ENCODE data around the gene PROX1. TPM values are rescaled to one million over a fixed set of nuclear protein-coding genes. Genes with fewer than 3 reads are reported as not detected.

Gene PROX1
- total and polyA plus RNA-seq, 4 experiments from 2014 or later: not detected

GRCh38 chr1:214002060-214002459 is 14.3 kb downstream of the PROX1 start:
- no peak for DNase-seq
- Histone ChIP-seq H3K4me3 (ENCODE audit: low read length in 2 of 2) (no peak overlapping the region), H3K36me3 (ENCODE audit: insufficient read depth, low read length) (no peaks in the 10 kb centered on the region), H3K27me3 (ENCODE audit: insufficient read depth, low read length) (no peaks in the 10 kb centered on the region), H3K9me3 (ENCODE audit: control insufficient read depth in 1 of 2, low read length in 2 of 2) (no peaks in the 10 kb centered on the region), H3K27ac (ENCODE audit: low read depth, low read length) (no peak overlapping the region), H3K4me1 (ENCODE audit: insufficient read depth, low read length) (no peaks in the 10 kb centered on the region)
- Mint-ChIP-seq H3K9me3 (peaks cover 0 to 2% (median 0%) of the 10 kb centered on the region in 8 donors), H3K27me3 (peaks cover 0 to 5% of the 10 kb centered on the region in 2 donors), H3K4me1 (no peaks in the 10 kb centered on the region), H3K4me3 (no peak overlapping the region), H3K36me3 (no peaks in the 10 kb centered on the region), H3K27ac (no peak overlapping the region)
- intact Hi-C loops (cut with micrococcal nuclease): no loop called here
- CTCF ChIA-PET (ENCODE audit: partially characterized antibody): no interaction called here
- POLR2A ChIA-PET (ENCODE audit: partially characterized antibody): no interaction called here

GRCh38 chr1:214002472-214002871 is 14.7 kb downstream of the PROX1 start:
- Histone ChIP-seq H3K9me3 (ENCODE audit: control insufficient read depth in 1 of 2, low read length in 2 of 2) (no peaks in the 10 kb centered on the region), H3K4me1 (ENCODE audit: insufficient read depth, low read length) (no peaks in the 10 kb centered on the region), H3K27me3 (ENCODE audit: insufficient read depth, low read length) (no peaks in the 10 kb centered on the region), H3K36me3 (ENCODE audit: insufficient read depth, low read length) (no peaks in the 10 kb centered on the region), H3K4me3 (ENCODE audit: low read length in 2 of 2) (no peak overlapping the region), H3K27ac (ENCODE audit: low read depth, low read length) (no peak overlapping the region)
- Mint-ChIP-seq H3K4me3 (no peak overlapping the region), H3K9me3 (peaks cover 0 to 2% (median 0%) of the 10 kb centered on the region in 8 donors), H3K4me1 (no peaks in the 10 kb centered on the region), H3K27me3 (peaks cover 0 to 5% of the 10 kb centered on the region in 2 donors), H3K27ac (no peak overlapping the region), H3K36me3 (no peaks in the 10 kb centered on the region)
- ChIA-PET POLR2A (ENCODE audit: partially characterized antibody) (no interaction called here), CTCF (ENCODE audit: partially characterized antibody) (no interaction called here)
- DNase-seq: no peak
- intact Hi-C loops (cut with micrococcal nuclease): no loop called here

- Mint-ChIP-seq H3K27ac (no peak overlapping the region), H3K9me3 (peaks cover 0 to 2% (median 0%) of the 10 kb centered on the region in 8 donors)
- POLR2A ChIA-PET (ENCODE audit: partially characterized antibody): no interaction called here
Measured at GRCh38 chr1:214003233-214003632, 15.5 kb downstream of the PROX1 start.

GRCh38 chr1:214004014-214004413 is 16.2 kb downstream of the PROX1 start:
- Mint-ChIP-seq H3K4me1 (no peaks in the 10 kb centered on the region), H3K27ac (no peak overlapping the region), H3K36me3 (no peaks in the 10 kb centered on the region), H3K27me3 (peaks cover 0 to 4% of the 10 kb centered on the region in 2 donors), H3K4me3 (no peak overlapping the region), H3K9me3 (peaks cover 0 to 2% (median 0%) of the 10 kb centered on the region in 8 donors)
- DNase-seq: no peak
- Histone ChIP-seq H3K9me3 (ENCODE audit: control insufficient read depth in 1 of 2, low read length in 2 of 2) (no peaks in the 10 kb centered on the region), H3K27ac (ENCODE audit: low read depth, low read length) (no peak overlapping the region), H3K4me3 (ENCODE audit: low read length in 2 of 2) (no peak overlapping the region), H3K4me1 (ENCODE audit: insufficient read depth, low read length) (no peaks in the 10 kb centered on the region), H3K27me3 (ENCODE audit: insufficient read depth, low read length) (no peaks in the 10 kb centered on the region), H3K36me3 (ENCODE audit: insufficient read depth, low read length) (no peaks in the 10 kb centered on the region)
- CTCF ChIA-PET (ENCODE audit: partially characterized antibody): no interaction called here
- intact Hi-C loops (cut with micrococcal nuclease): no loop called here
- POLR2A ChIA-PET (ENCODE audit: partially characterized antibody): no interaction called here

More at GRCh38 chr1:214003233-214003632, 15.5 kb downstream of the PROX1 start:
- intact Hi-C loops (cut with micrococcal nuclease): no loop called here
- Histone ChIP-seq H3K4me3 (ENCODE audit: low read length in 2 of 2) (no peak overlapping the region), H3K4me1 (ENCODE audit: insufficient read depth, low read length) (no peaks in the 10 kb centered on the region), H3K9me3 (ENCODE audit: control insufficient read depth in 1 of 2, low read length in 2 of 2) (no peaks in the 10 kb centered on the region), H3K27me3 (ENCODE audit: insufficient read depth, low read length) (no peaks in the 10 kb centered on the region), H3K36me3 (ENCODE audit: insufficient read depth, low read length) (no peaks in the 10 kb centered on the region), H3K27ac (ENCODE audit: low read depth, low read length) (no peak overlapping the region)
- Mint-ChIP-seq H3K36me3 (no peaks in the 10 kb centered on the region), H3K4me1 (no peaks in the 10 kb centered on the region), H3K27me3 (peaks cover 0 to 4% of the 10 kb centered on the region in 2 donors), H3K4me3 (no peak overlapping the region)
- CTCF ChIA-PET (ENCODE audit: partially characterized antibody): no interaction called here
- no peak for DNase-seq

- Histone ChIP-seq H3K36me3 (ENCODE audit: insufficient read depth, low read length) (no peaks in the 10 kb centered on the region), H3K4me1 (ENCODE audit: insufficient read depth, low read length) (no peaks in the 10 kb centered on the region), H3K27me3 (ENCODE audit: insufficient read depth, low read length) (no peaks in the 10 kb centered on the region), H3K9me3 (ENCODE audit: control insufficient read depth in 1 of 2, low read length in 2 of 2) (no peaks in the 10 kb centered on the region), H3K4me3 (ENCODE audit: low read length in 2 of 2) (no peak overlapping the region), H3K27ac (ENCODE audit: low read depth, low read length) (no peak overlapping the region)
- H3K27me3 Mint-ChIP-seq: peaks cover 0 to 4% of the 10 kb centered on the region in 2 donors
- no peaks in the 10 kb centered on the region for H3K36me3 Mint-ChIP-seq
- intact Hi-C loops (cut with micrococcal nuclease): no loop called here
- ChIA-PET POLR2A (ENCODE audit: partially characterized antibody) (no interaction called here), CTCF (ENCODE audit: partially characterized antibody) (no interaction called here)
- H3K4me3 Mint-ChIP-seq: no peak overlapping the region
- no peak for DNase-seq
- H3K9me3 Mint-ChIP-seq: peaks cover 0 to 2% (median 0%) of the 10 kb centered on the region in 8 donors
- H3K27ac Mint-ChIP-seq: no peak overlapping the region
- H3K4me1 Mint-ChIP-seq: no peaks in the 10 kb centered on the region
Measured at GRCh38 chr1:214004795-214005194, 17.0 kb downstream of the PROX1 start.

GRCh38 chr1:214005708-214006107 is 17.9 kb downstream of the PROX1 start:
- Histone ChIP-seq H3K4me3 (ENCODE audit: low read length in 2 of 2) (no peak overlapping the region), H3K9me3 (ENCODE audit: control insufficient read depth in 1 of 2, low read length in 2 of 2) (no peaks in the 10 kb centered on the region), H3K27me3 (ENCODE audit: insufficient read depth, low read length) (no peaks in the 10 kb centered on the region), H3K4me1 (ENCODE audit: insufficient read depth, low read length) (no peaks in the 10 kb centered on the region), H3K27ac (ENCODE audit: low read depth, low read length) (no peak overlapping the region), H3K36me3 (ENCODE audit: insufficient read depth, low read length) (no peaks in the 10 kb centered on the region)
- Mint-ChIP-seq H3K27ac (no peak overlapping the region), H3K4me3 (no peak overlapping the region), H3K4me1 (no peaks in the 10 kb centered on the region), H3K27me3 (peaks cover 0 to 4% of the 10 kb centered on the region in 2 donors), H3K36me3 (no peaks in the 10 kb centered on the region), H3K9me3 (peaks cover 0 to 2% (median 0%) of the 10 kb centered on the region in 8 donors)
- ChIA-PET POLR2A (ENCODE audit: partially characterized antibody) (no interaction called here), CTCF (ENCODE audit: partially characterized antibody) (interaction anchor here (0.6 kb wide), 1 partner anchor 203 kb away, joined by 4 read pairs; no protein-coding TSS in a partner anchor)
- DNase-seq: no peak
- intact Hi-C loops (cut with micrococcal nuclease): no loop called here

- Mint-ChIP-seq H3K36me3 (no peaks in the 10 kb centered on the region), H3K4me3 (no peak overlapping the region), H3K9me3 (peaks cover 0 to 2% (median 0%) of the 10 kb centered on the region in 8 donors)
Measured at GRCh38 chr1:214006845-214007244, 19.1 kb downstream of the PROX1 start.

GRCh38 chr1:214008347-214008746 is 20.6 kb downstream of the PROX1 start:
- H3K4me3 Mint-ChIP-seq: no peak overlapping the region
- no peaks in the 10 kb centered on the region for H3K9me3 ChIP-seq (ENCODE audit: control insufficient read depth in 1 of 2, low read length in 2 of 2)
- H3K36me3 ChIP-seq (ENCODE audit: insufficient read depth, low read length): no peaks in the 10 kb centered on the region
- H3K27me3 Mint-ChIP-seq: peaks cover 0 to 2% of the 10 kb centered on the region in 2 donors
- intact Hi-C loops (cut with micrococcal nuclease): no loop called here
- H3K9me3 Mint-ChIP-seq: peaks cover 0 to 5% (median 0%) of the 10 kb centered on the region in 8 donors
- CTCF ChIA-PET (ENCODE audit: partially characterized antibody): no interaction called here
- DNase-seq: no peak
- no peaks in the 10 kb centered on the region for H3K27me3 ChIP-seq (ENCODE audit: insufficient read depth, low read length)
- H3K4me1 Mint-ChIP-seq: no peaks in the 10 kb centered on the region
- no peak overlapping the region for H3K27ac Mint-ChIP-seq
- no peaks in the 10 kb centered on the region for H3K36me3 Mint-ChIP-seq
- H3K4me3 ChIP-seq (ENCODE audit: low read length in 2 of 2): no peak overlapping the region
- no peaks in the 10 kb centered on the region for H3K4me1 ChIP-seq (ENCODE audit: insufficient read depth, low read length)
- POLR2A ChIA-PET (ENCODE audit: partially characterized antibody): no interaction called here
- no peak overlapping the region for H3K27ac ChIP-seq (ENCODE audit: low read depth, low read length)

More at GRCh38 chr1:214006845-214007244, 19.1 kb downstream of the PROX1 start:
- POLR2A ChIA-PET (ENCODE audit: partially characterized antibody): no interaction called here
- intact Hi-C loops (cut with micrococcal nuclease): no loop called here
- no peak for DNase-seq
- Mint-ChIP-seq H3K4me1 (no peaks in the 10 kb centered on the region), H3K27me3 (peaks cover 0 to 4% of the 10 kb centered on the region in 2 donors), H3K27ac (no peak overlapping the region)
- CTCF ChIA-PET (ENCODE audit: partially characterized antibody): no interaction called here
- H3K4me3 ChIP-seq (ENCODE audit: low read length in 2 of 2): no peak overlapping the region
- H3K4me1 ChIP-seq (ENCODE audit: insufficient read depth, low read length): no peaks in the 10 kb centered on the region
- no peaks in the 10 kb centered on the region for H3K36me3 ChIP-seq (ENCODE audit: insufficient read depth, low read length)
- H3K27me3 ChIP-seq (ENCODE audit: insufficient read depth, low read length): no peaks in the 10 kb centered on the region
- H3K9me3 ChIP-seq (ENCODE audit: control insufficient read depth in 1 of 2, low read length in 2 of 2): no peaks in the 10 kb centered on the region
- H3K27ac ChIP-seq (ENCODE audit: low read depth, low read length): no peak overlapping the region
